ENCODE results near the gene FHOD1. TPM values are rescaled to one million over a fixed set of nuclear protein-coding genes. Genes with fewer than 3 reads are reported as not detected.

The FHOD1 gene
- total RNA-seq, 2 experiments from 2014 or later: 94.8 to 99.1 TPM

- POLR2A ChIA-PET: interaction anchor here (0.8 to 1.5 kb wide), 3 partner anchors 27 to 173 kb away, joined by 3 read pairs; no protein-coding TSS in a partner anchor
- Mint-ChIP-seq H3K4me1 (peaks cover 25% of the 10 kb centered on the region), H3K4me3 (no peak overlapping the region), H3K9me3 (no peaks in the 10 kb centered on the region), H3K36me3 (ENCODE audit: low read depth) (no peaks in the 10 kb centered on the region), H3K27ac (no peak overlapping the region), H3K27me3 (peaks cover 8% of the 10 kb centered on the region)
- CTCF ChIA-PET: interaction anchor here (1.1 kb wide), 1 partner anchor 169 kb away, joined by 3 read pairs; no protein-coding TSS in a partner anchor
- no peak for DNase-seq
Measured at GRCh38 chr16:67187175-67187890, 59.9 kb downstream of the FHOD1 start.

- no peaks in the 10 kb centered on the region for H3K36me3 Mint-ChIP-seq (ENCODE audit: low read depth)
- no peak overlapping the region for H3K27ac Mint-ChIP-seq
- DNase-seq: no peak
- no peaks in the 10 kb centered on the region for H3K9me3 Mint-ChIP-seq
- peaks cover 8% of the 10 kb centered on the region for H3K27me3 Mint-ChIP-seq
- no peak overlapping the region for H3K4me3 Mint-ChIP-seq
- H3K4me1 Mint-ChIP-seq: peaks cover 21% of the 10 kb centered on the region
- CTCF ChIA-PET: interaction anchor here (1.1 to 2.2 kb wide), 3 partner anchors 11 to 230 kb away, joined by 3 to 8 read pairs (median 8); no protein-coding TSS in a partner anchor
- POLR2A ChIA-PET: interaction anchor here (1.1 to 6.6 kb wide), 3 partner anchors 26 to 173 kb away, joined by 3 to 59 read pairs (median 3); partner anchors contain the start of genes FBXL8 and TRADD
Measured at GRCh38 chr16:67186550-67186950, 60.7 kb downstream of the FHOD1 start.

GRCh38 chr16:67185651-67186134, 61.6 kb downstream of the FHOD1 start:
- H3K9me3 Mint-ChIP-seq: no peaks in the 10 kb centered on the region
- H3K27ac Mint-ChIP-seq: no peak overlapping the region
- POLR2A ChIA-PET: interaction anchor here (1.0 to 6.6 kb wide), 7 partner anchors 13 to 174 kb away, joined by 3 to 59 read pairs (median 6); partner anchors contain the start of genes B3GNT9, FBXL8, NOL3 and TRADD

GRCh38 chr16:67184995-67185650, 62.2 kb downstream of the FHOD1 start:
- ChIA-PET POLR2A (interaction anchor here (0.7 to 6.6 kb wide), 8 partner anchors 13 to 174 kb away, joined by 3 to 59 read pairs (median 6); partner anchors contain the start of genes B3GNT9, FBXL8, NOL3 and TRADD), CTCF (interaction anchor here (0.5 to 4.2 kb wide), 21 partner anchors 11 to 241 kb away, joined by 3 to 56 read pairs (median 5); partner anchors contain the start of genes B3GNT9, FBXL8, FHOD1 and TMEM208)
- peak; percentile 87 for DNase-seq
- H3K27me3 Mint-ChIP-seq: peaks cover 8% of the 10 kb centered on the region
- peak overlapping the region; percentile 63 for H3K27ac Mint-ChIP-seq
- H3K36me3 Mint-ChIP-seq (ENCODE audit: low read depth): no peaks in the 10 kb centered on the region
- peak overlapping the region; percentile 78 for H3K4me3 Mint-ChIP-seq
- H3K4me1 Mint-ChIP-seq: peaks cover 16% of the 10 kb centered on the region
- H3K9me3 Mint-ChIP-seq: no peaks in the 10 kb centered on the region

More at GRCh38 chr16:67185651-67186134, 61.6 kb downstream of the FHOD1 start:
- DNase-seq: no peak
- Mint-ChIP-seq H3K4me1 (peaks cover 16% of the 10 kb centered on the region), H3K36me3 (ENCODE audit: low read depth) (no peaks in the 10 kb centered on the region), H3K4me3 (peak overlapping the region; percentile 78), H3K27me3 (peaks cover 8% of the 10 kb centered on the region)
- CTCF ChIA-PET: interaction anchor here (0.7 to 4.2 kb wide), 19 partner anchors 11 to 242 kb away, joined by 3 to 56 read pairs (median 6); partner anchors contain the start of genes B3GNT9, FBXL8, FHOD1 and TMEM208

GRCh38 chr16:67184453-67184994, 62.8 kb downstream of the FHOD1 start:
- ChIA-PET POLR2A (interaction anchor here (0.7 to 6.6 kb wide), 7 partner anchors 12 to 171 kb away, joined by 3 to 59 read pairs (median 6); partner anchors contain the start of genes B3GNT9, FBXL8, FHOD1 and NOL3), CTCF (interaction anchor here (0.5 to 4.2 kb wide), 18 partner anchors 13 to 240 kb away, joined by 3 to 56 read pairs (median 6); partner anchors contain the start of genes B3GNT9, FBXL8, FHOD1 and TMEM208)
- H3K9me3 Mint-ChIP-seq: no peaks in the 10 kb centered on the region
- H3K27me3 Mint-ChIP-seq: peaks cover 8% of the 10 kb centered on the region
- DNase-seq: no peak
- H3K36me3 Mint-ChIP-seq (ENCODE audit: low read depth): peaks cover 3% of the 10 kb centered on the region
- H3K27ac Mint-ChIP-seq: no peak overlapping the region
- peaks cover 19% of the 10 kb centered on the region for H3K4me1 Mint-ChIP-seq
- peak overlapping the region; percentile 78 for H3K4me3 Mint-ChIP-seq

- H3K36me3 Mint-ChIP-seq (ENCODE audit: low read depth): peaks cover 5% of the 10 kb centered on the region
- ChIA-PET POLR2A (interaction anchor here (0.5 to 6.6 kb wide), 10 partner anchors 12 to 635 kb away, joined by 3 to 59 read pairs (median 6); partner anchors contain the start of genes FBXL8, FHOD1, NOL3 and SLC9A5), CTCF (interaction anchor here (1.4 to 4.2 kb wide), 13 partner anchors 13 to 230 kb away, joined by 3 to 56 read pairs (median 6); partner anchors contain the start of genes FBXL8, FHOD1, HSF4 and NOL3)
- no peaks in the 10 kb centered on the region for H3K9me3 Mint-ChIP-seq
- peak; percentile 96 for DNase-seq
- H3K27me3 Mint-ChIP-seq: peaks cover 10% of the 10 kb centered on the region
- peaks cover 24% of the 10 kb centered on the region for H3K4me1 Mint-ChIP-seq
- peak within 1 kb of the TSS; percentile 78 for H3K4me3 Mint-ChIP-seq
- H3K27ac Mint-ChIP-seq: no peak within 1 kb of the TSS
Measured at GRCh38 chr16:67183627-67184452, 63.4 kb downstream of the FHOD1 start, which contains the start of gene MATCAP1. Gene MATCAP1, minus strand, starts transcription at chr16:67183963. Its CDS starts 3,353 bp downstream, at chr16:67180610.

- H3K4me3 Mint-ChIP-seq: no peak overlapping the region
- ChIA-PET CTCF (interaction anchor here (1.4 to 4.2 kb wide), 5 partner anchors 13 to 61 kb away, joined by 3 to 56 read pairs (median 6); partner anchors contain the start of genes FBXL8, HSF4, NOL3 and TRADD), POLR2A (interaction anchor here (0.8 to 6.6 kb wide), 9 partner anchors 11 to 199 kb away, joined by 3 to 59 read pairs (median 6); partner anchors contain the start of genes FBXL8, FHOD1, NOL3 and SLC9A5)
- H3K9me3 Mint-ChIP-seq: no peaks in the 10 kb centered on the region
- peaks cover 29% of the 10 kb centered on the region for H3K4me1 Mint-ChIP-seq
- no peak for DNase-seq
- H3K27ac Mint-ChIP-seq: no peak overlapping the region
- peaks cover 12% of the 10 kb centered on the region for H3K27me3 Mint-ChIP-seq
- peaks cover 6% of the 10 kb centered on the region for H3K36me3 Mint-ChIP-seq (ENCODE audit: low read depth)
Measured at GRCh38 chr16:67183284-67183626, 64.0 kb downstream of the FHOD1 start.

GRCh38 chr16:67182288-67182687, 65.0 kb downstream of the FHOD1 start:
- CTCF ChIA-PET: interaction anchor here (0.6 to 4.2 kb wide), 7 partner anchors 8 to 380 kb away, joined by 3 to 56 read pairs (median 5); partner anchors contain the start of genes CTCF, FBXL8, HSF4 and NOL3
- no peak overlapping the region for H3K4me3 Mint-ChIP-seq
- peaks cover 37% of the 10 kb centered on the region for H3K4me1 Mint-ChIP-seq
- POLR2A ChIA-PET: interaction anchor here (0.6 to 6.6 kb wide), 10 partner anchors 10 to 851 kb away, joined by 3 to 59 read pairs (median 6); partner anchors contain the start of genes FBXL8, FHOD1, NOL3 and SLC9A5
- no peaks in the 10 kb centered on the region for H3K9me3 Mint-ChIP-seq
- no peak overlapping the region for H3K27ac Mint-ChIP-seq
- H3K27me3 Mint-ChIP-seq: peaks cover 17% of the 10 kb centered on the region
- H3K36me3 Mint-ChIP-seq (ENCODE audit: low read depth): peaks cover 12% of the 10 kb centered on the region
- no peak for DNase-seq

- Mint-ChIP-seq H3K4me3 (no peak overlapping the region), H3K4me1 (peaks cover 40% of the 10 kb centered on the region), H3K36me3 (ENCODE audit: low read depth) (peaks cover 17% of the 10 kb centered on the region), H3K27me3 (peaks cover 20% of the 10 kb centered on the region), H3K9me3 (no peaks in the 10 kb centered on the region), H3K27ac (no peak overlapping the region)
- CTCF ChIA-PET: interaction anchor here (1.1 kb wide), 2 partner anchors 13 to 164 kb away, joined by 3 to 6 read pairs; no protein-coding TSS in a partner anchor
- POLR2A ChIA-PET: interaction anchor here (1.8 to 6.6 kb wide), 3 partner anchors 9 to 164 kb away, joined by 6 to 59 read pairs (median 57); partner anchors contain the start of genes FBXL8, NOL3 and TRADD
- no peak for DNase-seq
Measured at GRCh38 chr16:67181346-67181745, 65.9 kb downstream of the FHOD1 start.

- Mint-ChIP-seq H3K4me3 (no peak overlapping the region), H3K4me1 (peaks cover 37% of the 10 kb centered on the region), H3K9me3 (no peaks in the 10 kb centered on the region), H3K27me3 (peaks cover 13% of the 10 kb centered on the region), H3K36me3 (ENCODE audit: low read depth) (peaks cover 20% of the 10 kb centered on the region), H3K27ac (no peak overlapping the region)
- POLR2A ChIA-PET: interaction anchor here (1.2 to 13.2 kb wide), 3 partner anchors 10 to 20 kb away, joined by 3 to 204 read pairs (median 59); partner anchors contain the start of genes FBXL8, HSF4, NOL3 and TRADD
- DNase-seq: no peak
- CTCF ChIA-PET: interaction anchor here (0.9 to 1.2 kb wide), 4 partner anchors 19 to 162 kb away, joined by 3 to 5 read pairs (median 4); partner anchors contain the start of genes FBXL8 and TRADD
Measured at GRCh38 chr16:67180166-67180565, 67.1 kb downstream of the FHOD1 start.

Data from activated CD4-positive, alpha-beta memory T cell treated with anti-CD3 and anti-CD28 coated beads, Interleukin-2, amount 10 ng/mL, durations not matched to agents 7 days and 5 days (primary cell).